MM.1S (cell line): ENCODE data around the gene RHOXF2B.
"Not testable (repeated sequence)": the region's sequence is repeated elsewhere in the genome, so short reads cannot be mapped to it uniquely, and the experiment has no call there.

Source experiments
- DNase-seq: peaks from one replicate; pipeline ENCODE4 v3.0.0-alpha.2; 2015
- H2AFZ ChIP-seq: fragments of 300-600 bp; sonication (generic); 2 replicates; pipeline ENCODE4 v1.6.0; 2016; ENCODE audit warnings: antibody characterized with exemption, low read length
- H3F3A ChIP-seq: fragments of 300-600 bp; sonication (generic); 2 replicates; pipeline ENCODE4 v1.6.1; 2016; ENCODE audit warnings: mild to moderate bottlenecking, antibody characterized with exemption, low read length, moderate library complexity, mixed read lengths; ENCODE audit not compliant: insufficient read depth
- H3K27ac ChIP-seq: fragments of 300-600 bp; sonication (generic); 2 replicates; pipeline ENCODE4 v1.5.1; 2016; ENCODE audit warnings: mild to moderate bottlenecking, low read length
- H3K27me3 ChIP-seq: fragments of 300-600 bp; sonication (generic); replicated peaks from 2 replicates; pipeline ENCODE4 v1.6.0; 2016; ENCODE audit warnings: low read length; ENCODE audit not compliant: insufficient read depth
- H3K36me3 ChIP-seq: fragments of 300-600 bp; sonication (generic); replicated peaks from 2 replicates; pipeline ENCODE4 v1.6.1; 2016; ENCODE audit warnings: mild to moderate bottlenecking, low read length, mixed read lengths; ENCODE audit not compliant: insufficient read depth
- H3K4me1 ChIP-seq: fragments of 300-600 bp; sonication (generic); 2 replicates; pipeline ENCODE4 v1.6.1; 2016; ENCODE audit warnings: low read length, mixed read lengths
- H3K4me2 ChIP-seq: fragments of 300-600 bp; sonication (generic); 2 replicates; pipeline ENCODE4 v1.6.0; 2016; ENCODE audit warnings: low read depth, low read length
- H3K4me3 ChIP-seq: fragments of 300-600 bp; sonication (generic); 2 replicates; pipeline ENCODE4 v1.5.1; 2016; ENCODE audit warnings: low read length, mixed read lengths
- H3K79me2 ChIP-seq: fragments of 300-600 bp; sonication (generic); 2 replicates; pipeline ENCODE4 v1.6.1; 2016; ENCODE audit warnings: mixed run types, low read length, mixed read lengths
- H3K9ac ChIP-seq: fragments of 300-600 bp; sonication (generic); 2 replicates; pipeline ENCODE4 v1.6.1; 2016; ENCODE audit warnings: low read length, mixed read lengths
- H3K9me2 ChIP-seq: fragments of 300-600 bp; sonication (generic); replicated peaks from 2 replicates; pipeline ENCODE4 v1.6.1; 2016; ENCODE audit warnings: mild to moderate bottlenecking, low read length, mixed read lengths; ENCODE audit not compliant: insufficient read depth
- H3K9me3 ChIP-seq: fragments of 300-600 bp; sonication (generic); replicated peaks from 2 replicates; pipeline ENCODE4 v1.6.1; 2016; ENCODE audit warnings: mild to moderate bottlenecking, low read length, mixed read lengths; ENCODE audit not compliant: insufficient read depth
- H4K20me1 ChIP-seq: fragments of 300-600 bp; sonication (generic); 2 replicates; pipeline ENCODE4 v1.6.1; 2016; ENCODE audit warnings: mild to moderate bottlenecking, low read length, moderate library complexity, mixed read lengths; ENCODE audit not compliant: insufficient read depth
- EZH2 ChIP-seq: fragments of 300-600 bp; sonication (generic); optimal IDR thresholded peaks from 2 replicates; pipeline ENCODE3; 2017; ENCODE audit warnings: low read depth, mild to moderate bottlenecking, antibody characterized with exemption, low read length, mixed read lengths
- EZH2phosphoT487 ChIP-seq: fragments of 300-600 bp; sonication (generic); IDR thresholded peaks from 2 replicates; pipeline ENCODE4 v1.6.1; 2018; ENCODE audit warnings: antibody characterized with exemption, low read length
- TF ChIP-seq, protein P1 (sequence below): fragments of 300-600 bp; sonication (generic); IDR thresholded peaks from 2 replicates; pipeline ENCODE4 v1.5.1; 2016; ENCODE audit warnings: antibody characterized with exemption, low read length, mixed read lengths

Gene RHOXF2B

GRCh38 chrX:120040176-120040575, 37.3 kb downstream of the RHOXF2B start:
- H3K27me3 ChIP-seq = not testable (repeated sequence)

DNA sequence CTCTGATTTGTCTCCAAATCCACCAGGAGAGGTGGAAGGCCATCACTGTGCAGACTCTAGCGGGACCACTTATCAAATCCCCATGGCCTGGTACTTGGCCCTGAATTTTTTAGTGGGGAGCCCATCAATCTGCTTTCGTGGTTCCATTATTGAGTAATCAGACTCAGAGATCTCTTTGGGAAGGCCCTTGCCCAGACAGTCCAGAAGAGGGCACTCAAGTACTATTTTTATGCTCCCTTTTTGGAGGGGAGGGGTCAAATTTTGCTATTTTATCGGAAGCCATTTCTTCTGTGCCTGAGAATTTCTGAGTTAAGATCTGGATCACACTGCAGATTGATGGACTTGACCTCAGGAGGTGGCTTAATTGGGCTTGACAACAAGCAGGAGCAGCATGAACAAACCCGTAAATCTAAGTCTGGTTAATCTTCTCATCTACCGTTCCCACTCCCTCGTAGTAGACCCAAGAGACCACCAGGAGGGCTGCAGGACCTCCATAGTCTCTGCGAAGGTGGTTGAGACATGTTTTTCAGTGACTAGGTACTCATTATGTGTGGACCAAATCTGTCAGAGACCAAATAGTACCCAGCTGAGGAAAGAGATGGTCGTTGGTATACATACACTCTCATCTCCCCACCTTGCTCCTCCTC, 38.3 kb downstream of the RHOXF2B start:
- H4K20me1 ChIP-seq, H3K9me2 ChIP-seq, H3K9ac ChIP-seq, H3K4me3 ChIP-seq, H3K27me3 ChIP-seq, H3K9me3 ChIP-seq, H2AFZ ChIP-seq, H3K4me2 ChIP-seq, DNase-seq, H3K36me3 ChIP-seq, H3K27ac ChIP-seq: not testable (repeated sequence)
- Histone ChIP-seq H3F3A (peaks cover 23% of the 10 kb centered on the region), H3K4me1 (peaks cover 15% of the 10 kb centered on the region), H3K79me2 (peaks cover 14% of the 10 kb centered on the region)

More at GRCh38 chrX:120040176-120040575, 37.3 kb downstream of the RHOXF2B start:
- H3K9ac ChIP-seq, DNase-seq, H4K20me1 ChIP-seq, H3K9me2 ChIP-seq, H3K9me3 ChIP-seq, H3K27ac ChIP-seq, H3K36me3 ChIP-seq, H3K4me3 ChIP-seq, H3K4me1 ChIP-seq, H3K4me2 ChIP-seq, H2AFZ ChIP-seq: not testable (repeated sequence)
- H3K79me2 ChIP-seq = peaks cover 14% of the 10 kb centered on the region
- H3F3A ChIP-seq = peaks cover 16% of the 10 kb centered on the region

GRCh38 chrX:120036704-120037103, 40.8 kb downstream of the RHOXF2B start:
- Histone ChIP-seq H3K36me3 (no peaks in the 10 kb centered on the region), H3K27me3 (no peaks in the 10 kb centered on the region), H3F3A (peaks cover 23% of the 10 kb centered on the region), H3K9me2 (no peaks in the 10 kb centered on the region), H3K9me3 (no peaks in the 10 kb centered on the region), H3K4me1 (peaks cover 16% of the 10 kb centered on the region), H3K4me3 (peak overlapping the region; percentile 77), H3K27ac (peak overlapping the region; percentile 94; the same call in 1 of the 2 replicates), H3K79me2 (peaks cover 14% of the 10 kb centered on the region), H3K4me2 (peak overlapping the region; percentile 74), H4K20me1 (no peaks in the 10 kb centered on the region), H3K9ac (peak overlapping the region; percentile 82), H2AFZ (peak overlapping the region; percentile 74)
- peak; percentile 42 for DNase-seq
- no peak for TF ChIP-seq EZH2
- TF ChIP-seq, protein P1, sequence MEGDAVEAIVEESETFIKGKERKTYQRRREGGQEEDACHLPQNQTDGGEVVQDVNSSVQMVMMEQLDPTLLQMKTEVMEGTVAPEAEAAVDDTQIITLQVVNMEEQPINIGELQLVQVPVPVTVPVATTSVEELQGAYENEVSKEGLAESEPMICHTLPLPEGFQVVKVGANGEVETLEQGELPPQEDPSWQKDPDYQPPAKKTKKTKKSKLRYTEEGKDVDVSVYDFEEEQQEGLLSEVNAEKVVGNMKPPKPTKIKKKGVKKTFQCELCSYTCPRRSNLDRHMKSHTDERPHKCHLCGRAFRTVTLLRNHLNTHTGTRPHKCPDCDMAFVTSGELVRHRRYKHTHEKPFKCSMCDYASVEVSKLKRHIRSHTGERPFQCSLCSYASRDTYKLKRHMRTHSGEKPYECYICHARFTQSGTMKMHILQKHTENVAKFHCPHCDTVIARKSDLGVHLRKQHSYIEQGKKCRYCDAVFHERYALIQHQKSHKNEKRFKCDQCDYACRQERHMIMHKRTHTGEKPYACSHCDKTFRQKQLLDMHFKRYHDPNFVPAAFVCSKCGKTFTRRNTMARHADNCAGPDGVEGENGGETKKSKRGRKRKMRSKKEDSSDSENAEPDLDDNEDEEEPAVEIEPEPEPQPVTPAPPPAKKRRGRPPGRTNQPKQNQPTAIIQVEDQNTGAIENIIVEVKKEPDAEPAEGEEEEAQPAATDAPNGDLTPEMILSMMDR = no peak
- TF ChIP-seq EZH2phosphoT487 = no peak

DNA sequence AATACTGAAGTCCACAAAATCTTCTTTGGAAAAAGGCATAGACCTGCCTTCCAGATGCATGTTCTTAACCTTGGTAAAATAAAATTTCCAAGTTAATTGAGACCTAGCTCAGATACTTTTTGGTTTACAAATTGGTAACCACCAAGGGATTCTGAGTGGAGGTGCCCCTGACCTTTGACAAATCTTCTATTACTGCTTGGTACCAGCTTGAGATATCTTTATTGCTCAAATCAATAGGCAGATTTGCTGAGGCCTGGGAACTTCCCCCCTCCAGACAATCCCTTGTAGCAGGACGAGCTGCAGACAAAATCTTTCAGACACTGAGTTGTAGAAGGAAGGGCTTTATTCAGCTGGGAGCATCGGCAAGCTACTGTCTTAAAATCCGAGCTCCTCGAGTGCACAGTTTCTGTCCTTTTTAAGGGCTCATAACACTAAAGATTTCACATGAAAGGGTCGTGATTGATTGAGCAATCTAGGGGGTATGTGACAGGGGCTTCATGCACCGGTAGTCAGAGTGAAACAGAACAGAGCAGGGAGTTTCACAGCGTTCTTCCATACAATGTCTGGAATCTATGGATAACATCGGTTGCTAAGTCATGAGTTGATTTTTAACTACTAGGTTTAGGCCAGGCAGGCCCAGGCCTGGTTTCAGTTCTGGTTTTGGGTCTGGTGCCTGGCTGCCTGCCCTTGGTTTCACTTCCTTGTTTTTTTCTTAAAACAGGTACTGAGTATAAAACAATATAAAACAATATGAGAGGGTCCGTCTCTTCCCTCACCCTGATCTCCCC, 41.8 kb downstream of the RHOXF2B start:
- peak overlapping the region; percentile 74 for H2AFZ ChIP-seq

More for the DNA sequence above, 41.8 kb downstream of the RHOXF2B start:
- Histone ChIP-seq H3K79me2 (peaks cover 14% of the 10 kb centered on the region), H3K4me1 (peaks cover 16% of the 10 kb centered on the region), H3F3A (peaks cover 23% of the 10 kb centered on the region), H3K4me2 (peak overlapping the region; percentile 74), H3K4me3 (peak overlapping the region; percentile 77), H3K27ac (peak overlapping the region; percentile 94), H3K9ac (peak overlapping the region; percentile 82)
- H3K9me3 ChIP-seq, H4K20me1 ChIP-seq, H3K27me3 ChIP-seq, H3K36me3 ChIP-seq, H3K9me2 ChIP-seq: not testable (repeated sequence)
- DNase-seq = peak; percentile 83
